ENCODE results near the gene BRI3. TPM values are rescaled to one million over a fixed set of nuclear protein-coding genes. Genes with fewer than 3 reads are reported as not detected.
"Not testable (repeated sequence)": the region's sequence is repeated elsewhere in the genome, so short reads cannot be mapped to it uniquely, and the experiment has no call there.

The BRI3 gene
- polyA plus RNA-seq, 3 donors = 173 to 360 (median 179) TPM

DNA sequence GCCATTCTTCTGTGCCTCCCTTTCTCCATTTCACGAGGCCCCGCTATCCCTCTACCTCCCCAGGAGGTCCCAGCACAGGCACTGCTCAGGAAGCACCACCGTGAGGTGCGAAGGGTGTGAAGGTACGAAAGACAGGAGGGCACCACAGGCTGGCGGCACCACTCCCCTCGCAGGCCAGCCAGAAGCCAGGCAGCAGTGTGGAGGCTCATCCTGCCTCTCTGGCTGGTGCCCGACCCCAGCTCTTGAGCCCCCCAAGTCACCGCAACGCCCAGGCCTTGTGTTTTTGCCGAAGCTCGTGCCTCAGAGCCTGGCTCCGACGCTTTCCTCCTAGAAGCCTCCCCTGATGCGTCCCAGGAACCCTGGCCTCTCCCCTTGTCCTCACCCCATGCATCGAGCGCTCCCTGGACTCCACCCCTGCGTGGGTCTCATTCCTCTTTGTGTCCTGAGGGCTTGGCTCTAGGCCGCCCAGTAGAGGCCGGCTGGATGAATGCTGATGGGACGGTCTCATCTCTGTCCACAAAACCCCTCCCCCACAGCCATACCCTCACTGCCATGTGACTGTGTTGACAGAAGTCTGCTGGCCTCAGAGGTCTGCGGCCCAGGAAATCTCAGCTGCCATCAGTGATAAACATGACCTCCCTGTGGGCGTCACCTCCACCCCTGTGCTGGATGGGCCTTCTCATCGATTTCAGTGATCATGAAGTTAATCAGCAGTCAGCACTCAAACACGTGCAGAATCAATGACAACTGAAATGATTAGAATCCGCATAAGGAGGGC, 19.3 kb downstream of the BRI3 start:
- H3K27ac ChIP-seq (ENCODE audit: low read depth, low read length) = no peak overlapping the region
- 82 to 90% (median 89%) methylated on average over 26 of the region's 26 CpGs for WGBS, 3 donors

DNA sequence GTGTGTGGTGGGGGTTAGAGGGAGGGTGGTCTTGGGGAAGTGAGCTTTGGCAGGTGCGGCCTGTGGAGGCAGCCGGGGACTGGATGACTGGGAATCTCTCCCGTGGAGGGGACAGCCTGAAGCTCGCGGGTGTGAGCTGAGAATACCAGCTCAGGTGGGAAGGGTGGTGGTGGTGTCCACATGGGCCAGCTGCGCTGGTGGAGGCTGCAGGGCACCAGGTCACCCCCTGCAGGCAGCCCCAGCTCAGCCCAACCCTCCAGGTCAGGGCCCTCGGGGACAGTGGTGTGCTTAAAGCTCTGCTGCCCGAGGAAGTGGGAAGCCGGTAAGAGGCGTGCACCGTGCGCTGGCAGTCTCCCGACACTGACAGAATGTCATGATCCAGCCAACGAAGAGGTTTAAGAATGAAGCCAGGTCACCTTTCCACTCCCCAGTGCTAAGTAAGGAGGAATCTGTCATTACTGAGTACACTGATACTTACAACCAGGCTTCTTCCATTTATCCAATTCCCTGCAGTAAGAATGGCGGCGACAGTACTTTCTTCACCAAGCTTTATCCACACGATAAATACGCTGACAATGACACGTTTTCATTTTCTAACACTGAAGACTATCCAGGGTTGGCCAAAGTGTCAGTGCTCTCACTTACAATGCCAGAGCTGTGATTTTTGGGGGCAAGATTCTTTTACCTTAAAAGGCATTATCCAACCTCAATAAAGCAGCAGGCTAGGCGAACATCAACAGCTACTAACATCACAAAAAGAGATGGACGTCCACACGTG, 20.4 kb downstream of the BRI3 start:
- no peak overlapping the region for H3K27ac ChIP-seq (ENCODE audit: low read depth, low read length)
- WGBS, 3 donors = 89 to 91% (median 90%) methylated on average over 22 of the region's 22 CpGs

DNA sequence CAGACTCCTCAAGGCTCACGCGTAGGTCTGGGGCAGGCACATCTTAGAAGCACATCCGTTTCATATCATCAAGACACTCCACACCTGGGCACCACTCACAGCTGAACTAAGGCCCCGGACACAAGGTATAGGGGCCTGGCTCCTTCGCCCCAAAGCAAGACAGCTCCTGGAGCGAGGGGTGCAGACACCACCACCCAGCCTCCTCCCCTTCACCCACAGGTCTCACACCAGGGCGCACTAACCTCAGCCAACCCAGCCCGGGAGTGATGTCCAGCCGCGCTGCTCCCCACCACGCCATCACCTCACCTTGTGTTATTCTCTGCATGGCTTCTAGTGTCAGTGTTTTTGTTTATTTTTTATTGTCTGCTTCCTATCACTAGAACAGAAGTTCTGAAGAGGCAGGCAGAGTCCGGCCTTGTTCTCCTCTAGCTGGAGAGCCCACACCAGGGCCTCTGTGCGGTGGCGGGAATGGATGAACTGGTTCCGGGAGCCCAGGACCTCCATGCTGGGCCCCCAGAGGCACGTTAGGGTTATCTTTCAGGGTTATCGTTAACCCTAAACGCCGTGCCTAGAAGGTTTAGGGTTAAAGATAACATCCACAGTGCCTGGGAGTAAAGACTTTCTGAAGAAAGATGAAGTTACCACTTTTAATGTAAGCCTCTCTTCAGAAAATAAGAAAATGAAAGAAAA, 21.8 kb downstream of the BRI3 start:
- WGBS, 3 donors = 88 to 93% (median 89%) methylated on average over 19 of the region's 19 CpGs
- H3K27ac ChIP-seq (ENCODE audit: low read depth, low read length) = no peak overlapping the region

DNA sequence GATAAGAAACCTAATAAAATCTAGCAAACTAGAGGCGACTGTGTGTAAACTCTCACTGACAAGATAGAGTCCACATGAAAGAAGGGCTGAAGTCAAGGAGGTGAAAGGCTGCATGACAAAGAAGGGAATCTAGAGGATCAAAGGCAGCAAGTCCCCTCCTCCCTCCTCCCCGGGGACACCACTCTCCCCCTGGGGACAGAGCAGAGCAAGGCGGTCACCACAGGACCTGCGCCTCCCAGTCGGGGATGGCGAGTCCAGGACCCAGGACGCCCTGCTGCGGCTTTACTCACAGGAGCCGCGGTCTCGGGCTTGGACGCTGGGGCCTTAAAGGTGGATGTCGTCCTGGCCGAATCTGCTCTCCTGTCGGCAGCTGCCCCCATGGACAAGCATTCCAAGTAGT, 22.4 kb downstream of the BRI3 start:
- 80 to 85% (median 83%) methylated on average over 15 of the region's 15 CpGs for WGBS, 3 donors
- no peak overlapping the region for H3K27ac ChIP-seq (ENCODE audit: low read depth, low read length)

DNA sequence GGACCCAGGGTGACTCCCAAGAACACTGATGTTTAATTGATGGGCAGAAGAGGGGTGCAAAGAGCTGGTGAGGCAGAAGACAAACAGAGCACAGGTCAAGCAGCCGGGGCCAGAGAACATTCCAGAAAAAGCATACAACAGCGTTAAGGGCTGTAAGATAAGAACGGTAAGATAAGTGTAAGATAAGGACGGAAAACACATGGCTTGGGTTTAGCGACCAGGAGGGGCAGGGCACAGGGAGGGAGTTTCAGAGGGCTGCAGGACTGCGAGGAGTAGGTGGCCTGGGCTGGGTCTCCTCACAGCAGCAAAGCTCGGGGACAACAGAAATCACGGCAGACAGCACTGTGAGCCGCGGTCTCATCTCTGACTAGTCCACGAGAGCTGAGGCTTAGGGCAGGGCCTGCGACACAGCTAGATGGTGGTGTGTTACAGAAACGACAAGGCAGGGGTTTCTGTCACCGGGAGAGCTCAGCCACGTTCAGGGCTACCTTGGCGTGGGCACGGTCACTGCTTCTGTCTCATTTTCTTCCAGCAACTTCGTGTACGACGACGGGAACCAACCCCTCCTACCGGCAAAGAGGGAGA, 24.6 kb downstream of the BRI3 start:
- 68 to 84% (median 84%) methylated on average over 22 of the region's 22 CpGs for WGBS, 3 donors
- H3K27ac ChIP-seq (ENCODE audit: low read depth, low read length) = no peak overlapping the region

DNA sequence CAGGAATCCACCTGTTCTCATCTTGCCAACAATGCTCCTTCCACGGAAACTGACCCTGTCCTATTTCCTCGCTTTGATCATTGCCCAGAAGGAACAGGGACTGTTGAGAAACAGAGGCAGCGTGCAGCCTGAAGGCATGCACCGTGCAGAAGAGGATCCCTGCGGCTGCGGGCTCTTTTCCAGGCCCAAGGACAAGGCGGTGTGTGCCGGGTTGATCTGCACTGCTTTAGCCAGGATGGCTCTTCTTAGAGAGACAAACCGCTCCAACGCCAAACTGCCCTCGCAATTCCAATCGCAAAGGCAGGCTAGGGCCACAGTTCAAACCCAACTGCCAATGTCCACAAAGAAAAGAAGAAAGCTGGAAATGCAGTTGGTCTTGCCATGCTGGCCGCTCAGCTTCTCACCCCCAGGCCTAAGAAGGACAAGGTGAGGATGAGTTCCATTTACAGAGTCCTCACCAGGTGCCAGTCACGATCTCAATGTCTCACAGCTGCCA, 26.5 kb downstream of the BRI3 start:
- WGBS, 3 donors = 94 to 98% (median 96%) methylated on average over 14 of the region's 14 CpGs
- H3K27ac ChIP-seq (ENCODE audit: low read depth, low read length) = no peak overlapping the region

DNA sequence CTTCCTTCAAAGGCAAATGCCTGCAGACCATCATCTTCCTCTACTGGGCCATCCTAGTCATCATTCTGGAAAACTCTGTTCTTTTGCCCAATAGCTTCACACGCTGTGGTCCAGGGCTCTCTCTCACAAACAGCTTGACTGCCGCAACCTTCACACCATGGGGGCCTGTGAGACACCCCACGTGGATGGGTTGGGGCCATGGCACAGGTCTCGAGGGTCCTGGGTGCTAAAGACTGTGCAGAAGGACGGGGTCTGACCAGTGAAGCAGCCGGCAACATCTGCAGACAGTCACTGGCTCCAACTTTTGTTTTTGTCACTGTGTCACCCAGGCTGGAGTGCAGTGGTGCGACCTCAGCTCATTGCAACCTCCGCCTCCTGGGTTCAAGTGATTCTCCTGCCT, 28.1 kb downstream of the BRI3 start:
- no peak overlapping the region for H3K27ac ChIP-seq (ENCODE audit: low read depth, low read length)
- 94 to 98% (median 94%) methylated on average over 8 of the region's 8 CpGs for WGBS, 3 donors

DNA sequence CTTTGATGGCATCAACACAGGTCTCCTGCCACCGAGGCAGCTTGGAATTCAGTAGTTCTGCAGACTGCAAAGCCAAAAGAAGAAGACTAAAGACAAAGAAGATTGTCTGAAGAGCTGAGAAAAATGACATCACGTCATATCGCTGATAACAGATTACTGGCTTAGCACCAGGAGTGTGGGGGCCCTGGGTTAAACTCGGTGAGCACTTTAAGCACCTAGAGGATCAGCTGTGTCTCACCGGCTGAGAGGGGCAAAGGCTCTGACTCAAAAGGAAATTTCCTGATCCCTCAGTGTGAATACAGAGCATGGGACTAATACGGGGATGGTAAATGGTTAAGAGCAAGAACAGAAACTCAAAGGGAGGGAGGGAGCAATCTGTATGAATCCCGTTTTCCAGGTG, 30.7 kb downstream of the BRI3 start:
- 80 to 86% (median 83%) methylated on average over 7 of the region's 7 CpGs for WGBS, 3 donors

DNA sequence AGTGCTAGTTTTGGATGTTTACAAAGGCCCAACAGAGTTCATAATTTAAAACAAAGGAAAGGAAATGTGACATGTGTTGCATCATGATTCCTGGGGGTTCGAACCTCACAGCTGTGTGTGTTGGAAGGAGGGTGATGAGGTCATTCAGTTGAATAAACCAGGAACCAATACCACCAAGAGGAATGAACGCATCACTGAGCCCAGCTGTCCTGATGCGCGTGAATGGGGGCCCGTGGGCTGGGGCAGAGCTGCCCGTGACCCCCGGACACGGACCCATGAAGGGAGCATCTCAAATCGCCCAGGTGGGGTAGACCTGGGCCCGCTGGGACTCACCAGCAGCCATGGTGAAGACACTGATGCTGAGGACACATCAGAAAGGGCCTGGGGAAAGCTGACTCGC, 33.0 kb downstream of the BRI3 start:
- 91 to 93% (median 92%) methylated on average over 11 of the region's 11 CpGs for WGBS, 3 donors
- H3K27ac ChIP-seq (ENCODE audit: low read depth, low read length) = no peak overlapping the region

More for the DNA sequence above, 30.7 kb downstream of the BRI3 start:
- H3K27ac ChIP-seq (ENCODE audit: low read depth, low read length) = no peak overlapping the region

DNA sequence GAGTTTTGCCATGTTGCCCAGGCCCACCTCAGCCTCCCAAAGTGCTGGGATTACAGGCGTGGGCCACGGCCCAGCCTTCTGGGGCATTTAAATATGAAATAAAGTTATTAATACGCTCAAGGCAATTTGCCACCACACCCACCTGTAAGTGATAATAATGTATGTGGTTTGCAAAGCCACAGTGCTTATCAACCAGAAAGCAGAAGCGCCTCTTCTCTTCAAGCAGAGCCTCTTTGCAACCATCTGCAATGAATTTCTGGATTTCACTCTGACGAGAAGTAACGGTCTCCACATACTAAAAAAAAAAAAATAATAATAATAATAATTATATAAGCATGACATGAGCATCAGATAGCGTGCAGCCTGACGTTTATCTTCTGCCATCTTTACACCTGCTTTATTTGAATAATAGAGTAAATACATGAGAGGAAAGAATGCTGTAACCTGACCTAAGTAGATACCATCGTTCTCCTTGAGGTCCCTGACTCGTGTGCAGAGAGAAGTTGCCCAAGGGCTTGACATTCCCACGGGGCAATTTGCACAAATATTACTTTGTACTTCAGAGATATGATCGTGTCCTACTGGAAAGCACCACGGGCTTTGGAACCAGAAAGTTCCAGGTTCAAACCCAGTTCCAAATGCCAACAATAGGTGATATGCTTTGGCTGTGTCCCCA, 34.0 kb downstream of the BRI3 start:
- no peak overlapping the region for H3K27ac ChIP-seq (ENCODE audit: low read depth, low read length)
- 77 to 87% (median 82%) methylated on average over 13 of the region's 13 CpGs for WGBS, 3 donors

DNA sequence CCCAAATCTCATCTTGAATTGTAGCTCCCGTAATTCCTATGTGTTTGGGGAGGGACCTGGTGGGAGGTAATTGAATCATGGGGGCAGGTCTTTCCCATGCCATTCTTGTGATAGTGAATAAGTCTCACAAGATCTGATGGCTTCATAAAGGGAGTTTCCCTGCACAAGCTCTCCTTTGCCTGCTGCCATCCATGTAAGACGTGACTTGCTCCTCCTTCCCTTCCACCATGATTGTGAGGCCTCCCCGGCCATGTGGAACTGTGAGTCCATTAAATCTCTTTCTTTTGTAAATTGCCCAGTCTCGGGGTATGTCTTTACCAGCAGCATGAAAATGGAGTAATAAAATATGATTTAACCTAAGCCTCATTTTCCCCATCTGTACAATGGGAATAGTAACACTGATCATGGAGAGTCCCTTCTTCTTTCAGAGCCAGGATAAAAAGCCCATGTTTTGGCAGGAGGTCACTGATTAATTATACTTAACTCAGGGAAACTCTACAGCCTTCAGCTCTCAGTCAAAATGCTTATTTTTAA, 34.6 kb downstream of the BRI3 start:
- H3K27ac ChIP-seq (ENCODE audit: low read depth, low read length) = not testable (repeated sequence)
- 95 to 98% (median 97%) methylated on average over 4 of the region's 4 CpGs for WGBS, 3 donors

DNA sequence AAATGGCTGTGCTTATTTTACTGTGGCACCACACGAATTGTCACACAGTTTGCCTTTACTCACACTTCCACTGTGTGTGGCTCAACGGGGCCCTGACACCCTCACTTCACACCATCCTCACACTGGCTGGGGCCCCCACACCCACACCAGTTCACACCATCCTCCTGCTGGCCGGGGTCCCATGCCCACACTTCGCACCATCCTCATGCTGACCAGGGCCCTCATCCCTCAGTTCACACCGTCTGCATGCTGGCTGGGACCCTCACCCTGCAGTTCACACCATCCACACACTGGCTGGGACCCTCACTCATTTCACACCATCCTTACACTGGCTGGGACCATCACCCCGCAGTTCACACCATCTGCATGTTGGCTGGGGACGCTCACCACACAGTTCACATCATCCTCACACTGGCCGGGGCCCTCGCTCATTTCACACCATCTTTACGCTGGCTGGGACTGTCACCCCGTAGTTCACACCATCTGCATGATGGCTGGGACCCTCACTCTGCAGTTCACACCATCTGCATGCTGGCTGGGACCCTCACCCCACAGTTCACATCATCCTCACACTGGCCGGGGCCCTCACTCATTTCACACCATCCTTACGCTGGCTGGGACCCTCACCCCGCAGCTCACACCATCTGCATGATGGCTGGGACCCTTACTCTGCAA, 36.0 kb downstream of the BRI3 start:
- WGBS, 3 donors = 94 to 98% (median 96%) methylated on average over 14 of the region's 14 CpGs
- no peak overlapping the region for H3K27ac ChIP-seq (ENCODE audit: low read depth, low read length)

DNA sequence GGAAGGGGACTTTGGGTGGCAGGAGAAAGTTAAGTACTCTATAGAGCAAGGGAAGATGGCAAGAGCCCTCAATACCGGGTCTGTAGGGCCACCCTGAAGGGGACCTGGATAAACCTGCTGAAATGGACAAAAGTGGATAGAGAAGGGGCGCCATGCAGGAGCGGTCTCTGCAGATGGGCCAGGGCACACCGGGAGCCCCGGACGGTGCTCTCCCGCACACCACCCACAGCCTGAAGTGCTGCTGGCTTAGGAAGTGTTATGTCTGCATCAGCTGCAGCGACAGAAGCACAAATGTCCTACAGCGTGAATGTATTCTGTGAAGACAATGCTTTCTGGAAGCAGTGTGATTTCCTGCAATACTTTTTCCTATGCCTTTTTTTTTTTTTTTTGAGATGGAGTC, 37.7 kb downstream of the BRI3 start:
- no peak overlapping the region for H3K27ac ChIP-seq (ENCODE audit: low read depth, low read length)
- WGBS, 3 donors = 72 to 94% (median 80%) methylated on average over 9 of the region's 9 CpGs

DNA sequence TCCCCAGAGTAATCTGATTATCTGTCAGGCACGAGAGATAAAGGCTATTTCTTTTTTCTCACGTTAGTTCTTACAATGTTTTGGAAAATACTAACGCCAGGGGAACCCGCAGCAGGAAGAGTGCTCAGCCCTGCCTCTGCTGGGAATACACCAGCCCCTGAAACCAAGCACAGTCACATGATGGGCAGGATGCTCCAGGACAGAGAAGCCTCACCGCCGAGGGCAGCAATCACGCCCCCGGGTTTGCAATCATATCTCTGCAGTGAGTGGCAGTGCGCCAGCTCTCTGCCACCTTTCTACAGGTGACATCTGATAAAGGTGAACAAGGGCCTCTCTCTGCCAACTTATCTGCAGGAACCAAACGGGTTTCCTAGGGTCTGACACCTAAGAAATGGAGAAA, 39.8 kb downstream of the BRI3 start:
- no peak overlapping the region for H3K27ac ChIP-seq (ENCODE audit: low read depth, low read length)
- 49 to 70% (median 61%) methylated on average over 10 of the region's 10 CpGs for WGBS, 3 donors

DNA sequence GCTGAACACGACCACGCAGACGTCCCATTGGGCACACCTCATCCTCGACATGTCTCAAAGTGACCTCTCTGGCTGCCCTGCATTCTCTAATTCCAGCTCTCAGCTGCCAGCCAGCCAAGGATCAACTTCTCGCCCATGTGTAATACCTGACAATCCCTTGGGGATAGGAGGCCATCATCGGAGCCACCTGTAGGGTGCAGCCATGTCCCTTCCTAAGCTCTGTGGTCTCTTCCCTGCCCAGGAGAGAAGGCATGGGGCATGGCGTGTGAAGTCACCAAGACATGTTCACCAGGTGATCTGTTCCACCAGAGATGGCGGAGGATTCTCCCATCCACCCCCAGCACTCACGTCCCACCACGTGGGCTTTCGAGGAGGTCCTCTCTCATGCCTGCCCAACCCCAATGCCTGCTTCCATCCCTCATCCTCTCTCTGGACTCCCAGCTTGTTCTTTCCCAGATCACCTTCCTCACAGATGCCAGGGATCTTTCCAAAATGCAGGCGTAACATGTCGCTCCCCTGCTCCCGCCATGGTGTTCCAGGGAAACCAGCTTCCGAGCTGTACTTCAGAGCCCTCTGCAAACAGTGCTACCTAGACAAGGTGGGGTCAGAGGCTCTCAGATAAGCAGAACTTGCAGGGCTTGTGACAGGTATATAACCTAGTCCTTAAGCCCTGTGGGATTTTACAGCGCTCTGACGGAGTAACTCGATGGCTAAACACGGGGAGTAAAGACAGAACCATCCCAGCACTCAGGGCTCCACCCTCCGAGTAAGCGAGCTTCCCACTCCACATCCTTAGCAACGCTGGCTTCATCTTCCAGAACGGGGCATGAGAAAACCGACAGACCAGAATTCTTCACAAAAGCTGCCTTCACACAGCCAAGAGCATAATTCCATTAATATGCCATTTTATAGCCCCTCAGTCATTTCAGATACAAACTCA, 41.1 kb downstream of the BRI3 start:
- H3K27ac ChIP-seq (ENCODE audit: low read depth, low read length) = no peak overlapping the region
- 71 to 90% (median 86%) methylated on average over 24 of the region's 24 CpGs for WGBS, 3 donors

DNA sequence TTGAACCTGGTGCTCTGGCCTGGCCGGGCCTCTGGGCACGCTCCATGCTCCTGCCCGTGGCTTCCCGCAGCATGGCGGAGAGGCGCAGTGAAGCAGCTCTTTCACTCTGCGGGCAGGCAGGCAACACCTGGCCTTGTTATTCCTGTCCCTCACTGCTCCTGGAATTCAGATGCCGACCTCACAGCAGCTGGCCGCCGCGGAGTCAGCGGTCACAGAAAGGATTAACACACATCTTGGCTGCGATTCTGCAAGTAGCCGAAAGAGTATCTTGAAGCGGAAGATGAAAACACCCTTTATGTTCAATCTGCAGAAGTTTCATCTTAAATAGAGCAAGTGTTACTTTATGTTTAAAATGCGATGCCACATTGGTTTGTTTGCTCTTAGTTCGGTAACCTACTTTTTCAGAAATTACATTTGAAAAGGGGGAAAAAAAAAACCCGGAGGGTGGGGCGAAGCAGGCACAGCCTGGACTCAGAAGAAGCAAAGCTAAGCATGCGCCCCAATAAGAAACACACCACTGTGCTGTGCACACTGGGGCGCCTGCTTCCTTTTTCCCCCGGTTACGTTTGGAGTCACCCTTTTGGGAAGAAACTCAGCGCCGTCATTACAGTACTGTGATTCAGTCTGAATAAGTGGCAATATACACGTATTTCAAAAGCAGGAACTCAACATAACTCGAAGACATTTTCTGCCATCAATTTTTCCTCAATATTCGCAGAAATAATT, 42.3 kb downstream of the BRI3 start:
- 57 to 73% (median 67%) methylated on average over 28 of the region's 28 CpGs for WGBS, 3 donors
- H3K27ac ChIP-seq (ENCODE audit: low read depth, low read length) = no peak overlapping the region

Measured in adipose tissue (tissue), 3 donors.